Measurements from ENCODE around the gene PXT1. TPM values are rescaled to one million over a fixed set of nuclear protein-coding genes. Genes with fewer than 3 reads are reported as not detected.

The PXT1 gene
- total RNA-seq, 1 donor from 2014 or later = 0.09 TPM

DNA sequence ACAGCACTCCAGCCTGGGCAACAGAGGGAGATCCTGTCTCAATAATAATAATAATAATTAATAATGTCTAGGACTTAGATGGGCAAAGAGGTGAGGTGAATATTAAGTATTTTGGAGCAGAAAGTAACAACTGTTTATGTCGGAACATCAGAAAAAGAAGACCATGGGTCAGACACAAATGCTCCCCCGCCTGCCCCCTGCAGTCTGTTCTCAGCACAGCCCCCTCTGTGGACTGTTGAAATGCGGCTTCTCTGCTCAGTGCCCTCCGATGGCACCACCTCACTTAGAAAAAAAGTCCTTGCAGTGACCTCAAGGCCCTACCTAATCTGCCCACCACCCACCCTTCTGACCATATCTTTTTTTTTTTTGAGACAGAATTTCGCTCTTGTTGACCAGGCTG, 50.0 kb downstream of the PXT1 start:
- intact Hi-C loops (cut with micrococcal nuclease) = no loop called here

GRCh38 chr6:36389353-36389752, 53.3 kb downstream of the PXT1 start:
- intact Hi-C loops (cut with micrococcal nuclease) = no loop called here

- intact Hi-C loops (cut with micrococcal nuclease) = loop anchor here (2.0 kb wide), 1 partner anchor 53 kb away; no protein-coding TSS in a partner anchor
Measured at GRCh38 chr6:36387440-36388303, 55.0 kb downstream of the PXT1 start, which contains the start of gene ETV7. TSS of gene ETV7 (minus strand) at chr6:36387669. CDS start at chr6:36387541, 128 bp downstream.

DNA sequence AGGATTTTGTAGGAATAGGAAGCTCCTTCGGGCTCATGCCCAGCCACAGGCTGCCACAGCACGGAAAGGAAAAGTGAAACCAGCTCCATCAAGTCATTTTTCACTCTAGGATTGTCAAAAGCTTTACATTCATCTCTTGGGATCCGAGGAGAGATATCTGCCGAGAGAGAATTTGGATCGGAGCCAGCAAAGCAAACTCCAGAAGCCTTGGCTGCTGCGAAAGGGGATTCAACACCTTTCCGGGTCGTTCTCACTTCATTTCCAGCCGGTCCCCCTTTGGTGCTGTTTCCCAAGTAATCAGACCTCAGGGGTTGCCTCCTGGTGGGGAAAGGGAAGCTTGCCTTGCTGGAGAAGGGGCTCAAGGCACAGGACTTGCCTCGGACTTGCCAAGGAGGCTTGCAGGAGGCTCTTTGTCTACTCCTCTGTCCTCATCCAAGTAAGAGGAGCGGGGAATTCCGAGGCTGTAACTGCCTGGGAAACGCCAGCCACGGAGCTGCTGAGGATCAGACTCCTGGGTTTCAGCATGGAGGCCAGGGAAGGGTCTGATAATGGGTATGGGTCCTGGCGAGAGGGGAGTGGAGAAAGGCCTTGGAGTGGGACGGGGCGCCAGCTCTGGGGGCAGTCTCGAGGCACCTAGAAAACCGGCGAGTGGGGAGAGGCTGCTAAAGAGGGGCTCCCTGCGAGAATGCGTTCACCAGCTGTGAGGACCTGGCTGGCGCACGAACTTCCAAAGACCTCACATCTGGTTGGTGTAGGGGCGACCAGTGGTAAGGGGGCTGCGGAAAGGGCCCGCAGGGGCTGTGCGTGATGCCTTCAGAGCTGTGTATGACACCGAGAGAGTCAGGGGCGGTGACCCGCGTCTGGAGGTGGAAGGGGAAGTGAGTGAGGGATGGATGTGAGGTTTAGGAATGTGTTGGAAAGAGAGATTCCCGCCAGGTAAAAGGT, 55.9 kb downstream of the PXT1 start:
- intact Hi-C loops (cut with micrococcal nuclease) = loop anchor here (2.0 kb wide), 1 partner anchor 54 kb away; no protein-coding TSS in a partner anchor

DNA sequence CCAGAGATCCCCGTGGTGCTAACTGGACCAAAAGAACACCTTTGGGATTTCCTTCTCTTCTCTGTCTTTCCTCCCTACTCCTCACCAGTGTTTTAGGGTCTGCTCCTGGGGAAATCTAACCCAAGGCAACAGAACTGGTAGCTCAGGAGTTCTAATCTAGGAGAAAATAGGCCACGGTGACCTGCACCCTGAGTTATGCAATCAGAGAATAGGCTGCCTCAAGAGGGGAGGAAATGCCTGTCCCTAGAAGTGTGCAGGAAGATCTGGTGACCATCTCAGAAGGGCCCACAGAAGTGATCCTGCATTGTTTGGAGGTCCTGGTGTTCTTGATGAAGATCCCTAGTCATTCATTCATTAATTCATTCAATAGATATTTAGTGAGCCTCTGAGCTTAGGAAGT, 58.6 kb downstream of the PXT1 start:
- intact Hi-C loops (cut with micrococcal nuclease) = no loop called here

GRCh38 chr6:36383606-36384005, 59.0 kb downstream of the PXT1 start:
- intact Hi-C loops (cut with micrococcal nuclease) = no loop called here

- intact Hi-C loops (cut with micrococcal nuclease) = no loop called here
Measured at GRCh38 chr6:36382976-36383375, 59.7 kb downstream of the PXT1 start.

DNA sequence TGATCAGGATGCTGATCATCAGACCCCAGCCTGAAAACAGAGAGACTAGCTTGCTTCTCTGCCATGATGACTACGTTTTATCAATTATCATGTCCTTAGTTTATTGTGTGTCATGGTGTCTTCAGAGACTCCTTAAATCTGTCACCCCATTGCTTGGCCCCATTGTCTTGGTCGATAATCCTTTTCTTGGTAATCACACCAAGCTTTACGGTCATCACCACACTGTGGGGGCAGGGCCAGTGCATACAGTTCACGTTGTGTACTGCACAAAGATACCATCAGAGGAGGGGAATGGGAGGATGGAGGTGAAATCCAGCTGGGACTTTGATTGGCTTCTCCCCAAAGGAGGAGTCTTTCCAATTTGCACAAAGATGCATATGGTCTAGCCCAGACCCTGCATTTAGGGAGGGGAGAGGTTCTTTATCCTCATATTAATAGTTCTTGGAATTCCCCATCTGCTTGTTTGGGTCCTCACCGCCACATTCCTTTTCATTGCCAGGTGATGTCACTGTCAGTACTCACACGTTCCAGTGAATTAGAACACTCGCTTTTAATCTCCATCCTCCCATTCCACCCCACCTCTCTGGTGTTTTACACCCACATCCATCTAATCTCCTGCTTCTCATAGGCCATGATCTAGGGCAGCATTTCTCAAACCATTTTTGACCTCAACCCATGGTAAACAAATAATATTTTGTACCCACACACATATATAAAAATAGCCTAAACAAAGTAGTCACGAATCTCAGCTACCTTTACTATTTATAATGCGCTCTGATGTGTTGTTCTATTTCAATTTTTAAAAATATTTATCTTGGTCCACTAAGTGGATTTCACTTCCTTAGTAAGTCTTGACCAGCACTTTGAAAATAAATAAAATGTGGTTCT, 60.9 kb downstream of the PXT1 start:
- intact Hi-C loops (cut with micrococcal nuclease) = no loop called here

GRCh38 chr6:36380166-36380565, 62.5 kb downstream of the PXT1 start:
- intact Hi-C loops (cut with micrococcal nuclease) = no loop called here

GRCh38 chr6:36378936-36379335, 63.7 kb downstream of the PXT1 start:
- intact Hi-C loops (cut with micrococcal nuclease) = no loop called here

- intact Hi-C loops (cut with micrococcal nuclease) = no loop called here
Measured at GRCh38 chr6:36378243-36378920, 64.3 kb downstream of the PXT1 start.

GRCh38 chr6:36377594-36377993, 65.1 kb downstream of the PXT1 start:
- intact Hi-C loops (cut with micrococcal nuclease) = no loop called here

DNA sequence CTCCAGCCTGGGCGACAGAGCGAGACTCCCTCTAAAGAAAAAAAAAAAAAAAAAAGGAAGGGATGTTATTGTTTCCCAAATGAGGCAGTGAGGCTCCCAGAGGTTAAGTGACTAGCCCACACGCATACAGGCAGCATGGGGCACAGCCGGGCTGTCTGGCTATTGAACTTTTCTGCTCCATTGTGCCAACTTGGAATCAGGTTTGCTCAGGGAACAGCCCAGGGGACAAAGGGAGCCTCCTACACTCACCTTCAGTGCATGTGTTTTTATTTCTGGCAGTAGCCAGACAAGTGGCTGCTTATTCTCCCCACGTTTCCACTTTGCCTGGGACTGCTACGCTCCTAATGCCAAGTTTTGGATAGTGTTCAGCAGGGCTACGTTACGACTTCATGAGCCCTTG, 65.9 kb downstream of the PXT1 start:
- intact Hi-C loops (cut with micrococcal nuclease) = no loop called here

GRCh38 chr6:36376183-36376582, 66.5 kb downstream of the PXT1 start:
- intact Hi-C loops (cut with micrococcal nuclease) = no loop called here

DNA sequence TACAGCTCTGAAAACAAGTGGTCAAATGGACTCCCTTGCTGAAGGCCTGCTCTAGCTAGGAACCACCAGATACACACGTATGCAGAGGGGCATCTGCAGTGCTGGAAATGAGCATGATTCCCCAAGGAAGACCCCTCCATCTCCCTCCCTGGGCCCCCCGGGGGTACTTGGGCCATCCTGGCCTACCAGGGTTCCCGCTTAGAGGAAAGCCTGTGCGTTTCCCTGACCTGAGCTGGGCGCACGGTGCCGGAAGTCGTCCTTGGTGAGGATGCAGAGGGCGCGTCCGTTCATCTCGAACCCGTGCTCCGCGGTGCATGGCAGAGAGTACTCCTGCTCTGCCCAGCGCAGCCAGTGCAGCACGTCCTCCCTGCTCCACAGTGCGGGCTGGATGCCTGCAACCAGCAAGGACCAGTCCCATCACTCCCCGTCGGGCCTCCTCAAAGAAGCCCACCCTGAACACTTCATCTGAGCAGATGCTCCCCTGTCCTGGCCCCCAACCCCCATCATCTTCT, 67.0 kb downstream of the PXT1 start:
- intact Hi-C loops (cut with micrococcal nuclease) = no loop called here

DNA sequence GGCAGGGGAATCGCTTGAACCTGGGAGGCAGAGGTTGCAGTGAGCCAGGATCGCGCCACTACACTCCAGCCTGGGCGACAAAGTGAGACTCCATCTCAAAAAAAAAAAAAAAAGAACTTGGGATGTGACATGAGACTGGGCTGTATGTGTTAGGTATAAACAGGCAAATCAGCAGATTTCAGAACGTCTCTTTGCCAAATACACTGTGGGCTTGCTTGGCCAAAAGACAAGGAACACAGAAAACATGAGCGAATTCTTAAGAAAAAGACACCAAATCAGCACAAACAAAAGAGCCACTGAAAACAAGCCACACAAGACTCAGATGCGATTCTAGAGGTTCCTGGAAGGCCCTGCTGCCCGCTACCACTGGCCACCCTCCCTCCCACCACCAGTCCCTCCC, 67.7 kb downstream of the PXT1 start:
- intact Hi-C loops (cut with micrococcal nuclease) = no loop called here

DNA sequence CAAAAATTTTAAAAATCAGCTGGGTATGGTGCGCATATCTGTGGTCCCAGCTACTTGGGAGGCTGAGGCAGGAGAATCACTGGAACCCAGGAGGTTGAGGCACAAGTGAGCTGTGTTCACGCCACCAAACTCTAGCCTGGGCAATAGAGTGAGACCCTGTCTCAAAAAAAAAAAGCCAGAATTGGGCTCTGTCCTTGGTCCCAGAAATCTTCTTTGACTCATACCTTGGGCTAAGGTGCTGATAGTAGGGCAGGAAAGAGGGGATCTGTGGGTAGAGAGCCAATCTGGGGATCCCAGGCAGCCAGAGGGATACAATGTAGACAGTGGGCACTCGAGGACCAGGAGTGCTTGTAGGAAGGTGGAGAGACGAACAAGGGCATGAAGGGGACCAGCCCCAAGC, 68.5 kb downstream of the PXT1 start:
- intact Hi-C loops (cut with micrococcal nuclease) = no loop called here

GRCh38 chr6:36373368-36374019, 69.2 kb downstream of the PXT1 start:
- intact Hi-C loops (cut with micrococcal nuclease) = no loop called here

- intact Hi-C loops (cut with micrococcal nuclease) = no loop called here
Measured at GRCh38 chr6:36372088-36372487, 70.6 kb downstream of the PXT1 start.

- intact Hi-C loops (cut with micrococcal nuclease) = no loop called here
Measured at GRCh38 chr6:36371211-36371610, 71.4 kb downstream of the PXT1 start.
